ENCODE data around the gene RXYLT1.
"Not testable (repeated sequence)": the region's sequence is repeated elsewhere in the genome, so short reads cannot be mapped to it uniquely, and the experiment has no call there.

RXYLT1 gene

GRCh38 chr12:63802012-63802608 is 22.4 kb downstream of the RXYLT1 start:
- no peak for DNase-seq (ENCODE audit: low read depth in 3 of 3)

- DNase-seq (ENCODE audit: low read depth in 3 of 3) = no peak
These were observed 25.0 kb downstream of the RXYLT1 start for GRCh38 chr12:63804746-63805145.

- DNase-seq (ENCODE audit: low read depth in 3 of 3) = no peak
These were observed 26.3 kb downstream of the RXYLT1 start for GRCh38 chr12:63805704-63806672.

GRCh38 chr12:63808631-63809030 is 28.9 kb downstream of the RXYLT1 start:
- DNase-seq (ENCODE audit: low read depth in 3 of 3) = no peak

GRCh38 chr12:63809566-63809965 is 29.9 kb downstream of the RXYLT1 start:
- DNase-seq (ENCODE audit: low read depth in 3 of 3) = no peak

- no peak for DNase-seq (ENCODE audit: low read depth in 3 of 3)
These were observed 31.6 kb downstream of the RXYLT1 start for GRCh38 chr12:63811334-63811733.

GRCh38 chr12:63811755-63812154 is 32.0 kb downstream of the RXYLT1 start:
- no peak for DNase-seq (ENCODE audit: low read depth in 3 of 3)

- no peak for DNase-seq (ENCODE audit: low read depth in 3 of 3)
These were observed 34.5 kb downstream of the RXYLT1 start for GRCh38 chr12:63814146-63814772.

- DNase-seq (ENCODE audit: low read depth in 3 of 3) = no peak
These were observed 35.8 kb downstream of the RXYLT1 start for GRCh38 chr12:63815482-63815852.

GRCh38 chr12:63816031-63816430 is 36.3 kb downstream of the RXYLT1 start:
- no peak for DNase-seq (ENCODE audit: low read depth in 3 of 3)

- no peak for DNase-seq (ENCODE audit: low read depth in 3 of 3)
These were observed 40.7 kb downstream of the RXYLT1 start for GRCh38 chr12:63820427-63820826.

- no peak for DNase-seq (ENCODE audit: low read depth in 3 of 3)
These were observed 42.1 kb downstream of the RXYLT1 start for GRCh38 chr12:63821781-63822251.

GRCh38 chr12:63822352-63822751 is 42.6 kb downstream of the RXYLT1 start:
- no peak for DNase-seq (ENCODE audit: low read depth in 3 of 3)

GRCh38 chr12:63823040-63823439 is 43.3 kb downstream of the RXYLT1 start:
- DNase-seq (ENCODE audit: low read depth in 3 of 3) = no peak

- DNase-seq (ENCODE audit: low read depth in 3 of 3) = no peak
These were observed 46.4 kb downstream of the RXYLT1 start for GRCh38 chr12:63826006-63826585.

- DNase-seq (ENCODE audit: low read depth in 3 of 3) = no peak
These were observed 49.2 kb downstream of the RXYLT1 start for GRCh38 chr12:63828867-63829266.

GRCh38 chr12:63836046-63836445 is 56.3 kb downstream of the RXYLT1 start:
- DNase-seq (ENCODE audit: low read depth in 3 of 3) = no peak

- DNase-seq (ENCODE audit: low read depth in 3 of 3) = no peak
These were observed 57.2 kb downstream of the RXYLT1 start for GRCh38 chr12:63836936-63837335.

- DNase-seq (ENCODE audit: low read depth in 3 of 3) = no peak
These were observed 58.7 kb downstream of the RXYLT1 start for GRCh38 chr12:63838411-63838810.

GRCh38 chr12:63841011-63841410 is 61.3 kb downstream of the RXYLT1 start:
- DNase-seq (ENCODE audit: low read depth in 3 of 3) = no peak

GRCh38 chr12:63841571-63841970 is 61.9 kb downstream of the RXYLT1 start:
- DNase-seq (ENCODE audit: low read depth in 3 of 3) = no peak

GRCh38 chr12:63842750-63843149 is 63.0 kb downstream of the RXYLT1 start:
- DNase-seq (ENCODE audit: low read depth in 3 of 3) = not testable (repeated sequence)
